Measurements from ENCODE around the gene SLC2A2.

SLC2A2 gene

DNA sequence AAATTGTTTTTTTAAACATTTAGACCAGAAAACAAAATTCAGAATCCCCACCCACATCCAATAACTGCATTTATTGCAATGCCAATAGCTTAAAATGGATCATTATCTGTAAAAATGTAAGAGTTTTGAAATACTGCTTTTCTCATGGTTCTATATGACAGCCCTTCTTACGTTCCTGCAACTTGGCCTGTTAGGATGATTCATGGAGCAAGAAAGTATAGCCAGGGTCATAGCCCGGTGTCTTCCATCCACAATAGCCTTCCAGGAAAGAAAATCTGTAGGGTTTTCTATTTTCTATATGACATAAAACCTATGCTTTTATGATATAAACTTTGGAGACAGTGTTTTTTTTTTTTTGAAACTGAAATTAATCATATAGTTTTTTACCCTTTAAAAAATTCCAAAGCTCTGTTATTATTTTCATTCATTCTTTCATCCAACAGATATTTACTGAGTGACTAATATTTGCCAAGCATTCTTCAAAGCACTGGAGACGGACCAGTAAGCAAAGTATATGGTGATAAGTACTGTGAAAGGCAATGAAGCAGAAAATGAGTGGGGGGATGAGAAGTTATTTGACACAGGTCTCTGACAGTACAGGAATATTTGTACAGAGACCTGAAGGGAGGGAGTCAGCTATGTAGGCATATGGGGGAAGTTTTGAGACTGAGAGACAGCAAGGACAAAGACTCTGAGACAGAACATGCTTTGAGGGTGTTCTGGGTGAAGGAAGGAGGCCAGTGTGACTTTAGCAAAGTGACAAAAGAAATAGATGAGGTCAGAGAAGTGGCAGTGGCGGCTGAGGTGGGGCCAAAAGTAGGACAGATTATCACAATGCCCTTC is 29.0 kb upstream of the SLC2A2 start:
- H3K36me3 ChIP-seq = no peaks in the 10 kb centered on the region
- no peak for DNase-seq
- no peak overlapping the region for H3K4me3 ChIP-seq (ENCODE audit: low read depth, low read length)
- H3K4me1 ChIP-seq = no peaks in the 10 kb centered on the region
- H3K27me3 ChIP-seq = no peaks in the 10 kb centered on the region
- TF ChIP-seq, protein P1, sequence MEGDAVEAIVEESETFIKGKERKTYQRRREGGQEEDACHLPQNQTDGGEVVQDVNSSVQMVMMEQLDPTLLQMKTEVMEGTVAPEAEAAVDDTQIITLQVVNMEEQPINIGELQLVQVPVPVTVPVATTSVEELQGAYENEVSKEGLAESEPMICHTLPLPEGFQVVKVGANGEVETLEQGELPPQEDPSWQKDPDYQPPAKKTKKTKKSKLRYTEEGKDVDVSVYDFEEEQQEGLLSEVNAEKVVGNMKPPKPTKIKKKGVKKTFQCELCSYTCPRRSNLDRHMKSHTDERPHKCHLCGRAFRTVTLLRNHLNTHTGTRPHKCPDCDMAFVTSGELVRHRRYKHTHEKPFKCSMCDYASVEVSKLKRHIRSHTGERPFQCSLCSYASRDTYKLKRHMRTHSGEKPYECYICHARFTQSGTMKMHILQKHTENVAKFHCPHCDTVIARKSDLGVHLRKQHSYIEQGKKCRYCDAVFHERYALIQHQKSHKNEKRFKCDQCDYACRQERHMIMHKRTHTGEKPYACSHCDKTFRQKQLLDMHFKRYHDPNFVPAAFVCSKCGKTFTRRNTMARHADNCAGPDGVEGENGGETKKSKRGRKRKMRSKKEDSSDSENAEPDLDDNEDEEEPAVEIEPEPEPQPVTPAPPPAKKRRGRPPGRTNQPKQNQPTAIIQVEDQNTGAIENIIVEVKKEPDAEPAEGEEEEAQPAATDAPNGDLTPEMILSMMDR (IDR thresholded peaks at IDR 0.05; ENCODE audit: low read depth, low read length) = no peak
- no peaks in the 10 kb centered on the region for H3K9me3 ChIP-seq

DNA sequence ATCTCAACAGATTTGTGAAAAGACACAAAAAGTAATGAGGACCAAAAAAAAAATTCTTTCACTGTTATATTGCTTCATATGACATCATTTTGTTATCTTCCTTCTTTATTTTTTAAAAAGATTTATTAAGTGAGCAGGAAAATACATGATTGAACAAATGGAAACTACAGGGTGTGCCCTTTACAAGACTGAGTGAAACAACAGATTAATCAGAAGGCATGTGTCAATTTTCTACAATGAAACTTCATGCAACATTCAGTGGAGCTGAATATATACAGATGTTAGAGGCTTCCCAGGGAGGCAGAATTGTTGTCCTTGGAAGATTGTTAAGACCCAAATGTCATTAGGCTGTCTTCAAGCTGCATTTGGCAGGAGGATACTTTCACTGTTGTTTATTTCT is 28.4 kb upstream of the SLC2A2 start:
- TF ChIP-seq, protein P1 (IDR thresholded peaks at IDR 0.05; ENCODE audit: low read depth, low read length) = no peak
- H3K4me1 ChIP-seq = no peaks in the 10 kb centered on the region

DNA sequence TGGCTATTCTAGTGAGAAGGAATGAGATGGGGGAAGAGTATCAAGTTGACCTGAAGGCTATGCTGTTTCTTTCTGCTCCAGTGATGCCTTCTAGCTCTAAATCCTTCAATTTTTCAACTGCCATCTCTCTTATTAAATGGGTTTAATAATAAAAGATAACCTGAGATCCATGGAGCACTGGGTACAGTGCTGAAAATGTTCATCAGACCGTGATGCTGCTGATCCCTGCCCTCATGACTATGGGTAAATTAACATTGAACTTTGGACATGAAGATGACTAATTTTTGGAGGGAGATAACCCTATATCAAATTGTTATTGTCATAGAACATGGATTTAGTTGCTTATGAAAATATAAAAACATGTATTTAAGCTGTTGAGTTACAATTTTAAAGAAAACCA is 27.7 kb upstream of the SLC2A2 start:
- TF ChIP-seq, protein P1 (IDR thresholded peaks at IDR 0.05; ENCODE audit: low read depth, low read length) = no peak
- no peaks in the 10 kb centered on the region for H3K9me3 ChIP-seq

More for the DNA sequence above, 28.4 kb upstream of the SLC2A2 start:
- no peak for DNase-seq
- Histone ChIP-seq H3K4me3 (ENCODE audit: low read depth, low read length) (no peak overlapping the region), H3K36me3 (no peaks in the 10 kb centered on the region), H3K9me3 (no peaks in the 10 kb centered on the region), H3K27me3 (no peaks in the 10 kb centered on the region)

DNA sequence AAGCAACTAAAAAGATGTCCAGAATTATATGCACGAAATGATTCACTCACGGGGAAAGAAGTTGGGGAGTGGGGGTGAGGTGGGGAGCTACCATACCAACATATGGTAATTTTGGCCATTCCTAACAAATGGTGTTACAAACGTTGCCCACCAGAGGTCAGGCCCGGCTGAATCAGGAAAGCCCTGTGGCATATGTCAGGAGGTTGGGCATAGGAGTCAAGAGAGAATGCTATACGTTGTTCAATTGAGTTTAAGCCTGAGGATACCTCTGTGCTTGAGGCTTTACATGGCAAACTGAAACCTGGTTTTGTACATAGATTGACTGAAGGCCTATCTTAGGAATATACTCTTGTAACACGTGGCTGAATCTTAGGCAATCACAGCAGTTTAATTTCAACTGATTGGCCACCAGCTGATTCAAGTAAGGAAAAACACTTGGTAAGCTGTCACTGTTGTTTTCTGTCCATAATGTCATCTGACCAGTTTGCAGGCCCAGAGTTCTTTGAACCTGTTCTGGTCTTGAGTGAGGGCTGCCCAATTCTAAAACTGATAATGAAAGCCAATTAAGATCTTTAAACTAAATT is 23.4 kb upstream of the SLC2A2 start:
- no peaks in the 10 kb centered on the region for H3K36me3 ChIP-seq

More for the DNA sequence above, 27.7 kb upstream of the SLC2A2 start:
- Histone ChIP-seq H3K4me1 (no peaks in the 10 kb centered on the region; the same call in 1 of the 2 replicates), H3K36me3 (no peaks in the 10 kb centered on the region), H3K4me3 (ENCODE audit: low read depth, low read length) (no peak overlapping the region), H3K27me3 (no peaks in the 10 kb centered on the region)
- no peak for DNase-seq

DNA sequence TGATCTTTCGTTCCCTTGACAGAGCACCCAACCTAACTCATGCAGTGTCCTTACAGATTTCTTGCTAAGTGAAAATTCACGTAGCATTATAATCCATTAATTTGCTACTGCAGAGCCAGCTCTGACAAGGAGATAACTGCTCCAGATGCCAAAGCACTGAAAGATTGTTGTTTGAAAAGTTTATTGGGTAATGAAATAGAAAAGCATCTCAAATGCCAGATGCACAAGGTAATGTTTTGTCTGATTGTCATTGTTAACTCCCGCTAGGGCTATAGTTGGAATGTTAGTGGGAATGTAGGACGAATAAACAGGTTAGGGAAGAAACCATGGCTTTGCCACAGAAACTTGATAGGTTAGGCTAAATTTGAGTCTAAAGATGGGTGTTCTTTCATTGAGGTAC is 20.2 kb upstream of the SLC2A2 start:
- no peak for DNase-seq
- TF ChIP-seq, protein P1 (IDR thresholded peaks at IDR 0.05; ENCODE audit: low read depth, low read length) = no peak
- no peaks in the 10 kb centered on the region for H3K9me3 ChIP-seq
- H3K27me3 ChIP-seq = no peaks in the 10 kb centered on the region
- no peak overlapping the region for H3K4me3 ChIP-seq (ENCODE audit: low read depth, low read length)
- H3K36me3 ChIP-seq = no peaks in the 10 kb centered on the region
- H3K4me1 ChIP-seq = no peaks in the 10 kb centered on the region; the same call in 1 of the 2 replicates

More for the DNA sequence above, 23.4 kb upstream of the SLC2A2 start:
- Histone ChIP-seq H3K4me1 (no peaks in the 10 kb centered on the region; the same call in 1 of the 2 replicates), H3K4me3 (ENCODE audit: low read depth, low read length) (no peak overlapping the region), H3K9me3 (no peaks in the 10 kb centered on the region), H3K27me3 (no peaks in the 10 kb centered on the region)
- TF ChIP-seq, protein P1 (IDR thresholded peaks at IDR 0.05; ENCODE audit: low read depth, low read length) = peak; percentile 86
- peak; percentile 69 for DNase-seq
